ENCODE results near the gene IL23A. TPM values are rescaled to one million over a fixed set of nuclear protein-coding genes. Genes with fewer than 3 reads are reported as not detected.

IL23A gene
- polyA plus RNA-seq, 1 of the 3 experiments (the other 2 are of a cell fraction) = 0.46 TPM

DNA sequence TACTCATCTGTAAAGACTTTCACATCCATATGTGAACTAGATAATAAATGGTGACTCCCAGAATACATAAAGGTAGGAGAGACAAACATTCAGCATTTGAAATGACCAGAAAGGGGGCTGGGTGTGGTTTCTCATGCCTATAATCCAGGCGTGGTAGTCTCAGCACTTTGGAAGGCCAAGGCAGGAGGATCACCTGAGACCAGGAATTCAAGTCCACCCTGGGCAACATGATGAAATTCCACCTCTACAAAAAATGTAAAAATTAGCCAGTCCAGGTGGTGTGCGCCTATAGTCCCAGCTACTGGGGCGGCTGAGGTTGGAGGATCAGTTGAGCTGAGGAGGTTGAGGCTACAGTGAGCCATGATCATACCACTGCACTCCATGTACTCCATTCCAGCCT, 34.4 kb upstream of the IL23A start:
- DNase-seq = no peak
- CTCF ChIA-PET = interaction anchor here (0.8 kb wide), 1 partner anchor 160 kb away, joined by 3 read pairs; no protein-coding TSS in a partner anchor
- H4K20me1 ChIP-seq (ENCODE audit: insufficient read depth) = no peaks in the 10 kb centered on the region
- no peak overlapping the region for H2AFZ ChIP-seq (ENCODE audit: low read depth)
- POLR2A ChIA-PET = no interaction called here
- peaks cover 32% of the 10 kb centered on the region for H3F3A ChIP-seq (replicated peaks; ENCODE audit: insufficient read depth)
- H3K4me2 ChIP-seq = no peak overlapping the region
- no peaks in the 10 kb centered on the region for H3K27me3 ChIP-seq (ENCODE audit: insufficient read depth)
- H3K79me2 ChIP-seq (ENCODE audit: insufficient read depth) = peaks cover 25% of the 10 kb centered on the region
- H3K27ac ChIP-seq (ENCODE audit: low read depth in 2 of 2, low read length in 1 of 2) = no peak overlapping the region
- WGBS (ENCODE audit: low lambda C conversion rate) = 94% methylated on average over 2 of the region's 3 CpGs
- no peak overlapping the region for H3K9ac ChIP-seq
- peaks cover 7% of the 10 kb centered on the region in 2 experiments; a peak in 2 of 4 replicates for H3K4me1 ChIP-seq (ENCODE audit: control insufficient read depth in 1 of 2, insufficient read depth in 2 of 2, low read depth in 1 of 2, low read length in 1 of 2)
- H3K9me3 ChIP-seq = no peaks in the 10 kb centered on the region
- peaks cover 6 to 29% of the 10 kb centered on the region in 2 experiments for H3K36me3 ChIP-seq (replicated peaks in 1 of 2; ENCODE audit: control insufficient read depth in 1 of 2, insufficient read depth in 2 of 2, low read length in 1 of 2)
- no peaks in the 10 kb centered on the region for H3K9me2 ChIP-seq
- TF ChIP-seq FOXM1 (IDR thresholded peaks at IDR 0.05; ENCODE audit: low read depth) = no peak
- TF ChIP-seq GABPA (IDR thresholded peaks at IDR 0.05; ENCODE audit: low read depth) = no peak
- TF ChIP-seq SMC3 (IDR thresholded peaks at IDR 0.05; ENCODE audit: low read depth, low read length) = no peak
- TF ChIP-seq MXI1 (IDR thresholded peaks at IDR 0.05; ENCODE audit: low read depth, low read length) = no peak
- TF ChIP-seq JUND (IDR thresholded peaks at IDR 0.05) = no peak
- no peak for TF ChIP-seq TEAD4 (IDR thresholded peaks at IDR 0.05; ENCODE audit: borderline replicate concordance, insufficient read depth)
- no peak for TF ChIP-seq NFIC (IDR thresholded peaks at IDR 0.05; ENCODE audit: borderline replicate concordance)
- TF ChIP-seq FOSL2 (IDR thresholded peaks at IDR 0.05; ENCODE audit: borderline replicate concordance, low read depth) = no peak
- TF ChIP-seq, protein P1, sequence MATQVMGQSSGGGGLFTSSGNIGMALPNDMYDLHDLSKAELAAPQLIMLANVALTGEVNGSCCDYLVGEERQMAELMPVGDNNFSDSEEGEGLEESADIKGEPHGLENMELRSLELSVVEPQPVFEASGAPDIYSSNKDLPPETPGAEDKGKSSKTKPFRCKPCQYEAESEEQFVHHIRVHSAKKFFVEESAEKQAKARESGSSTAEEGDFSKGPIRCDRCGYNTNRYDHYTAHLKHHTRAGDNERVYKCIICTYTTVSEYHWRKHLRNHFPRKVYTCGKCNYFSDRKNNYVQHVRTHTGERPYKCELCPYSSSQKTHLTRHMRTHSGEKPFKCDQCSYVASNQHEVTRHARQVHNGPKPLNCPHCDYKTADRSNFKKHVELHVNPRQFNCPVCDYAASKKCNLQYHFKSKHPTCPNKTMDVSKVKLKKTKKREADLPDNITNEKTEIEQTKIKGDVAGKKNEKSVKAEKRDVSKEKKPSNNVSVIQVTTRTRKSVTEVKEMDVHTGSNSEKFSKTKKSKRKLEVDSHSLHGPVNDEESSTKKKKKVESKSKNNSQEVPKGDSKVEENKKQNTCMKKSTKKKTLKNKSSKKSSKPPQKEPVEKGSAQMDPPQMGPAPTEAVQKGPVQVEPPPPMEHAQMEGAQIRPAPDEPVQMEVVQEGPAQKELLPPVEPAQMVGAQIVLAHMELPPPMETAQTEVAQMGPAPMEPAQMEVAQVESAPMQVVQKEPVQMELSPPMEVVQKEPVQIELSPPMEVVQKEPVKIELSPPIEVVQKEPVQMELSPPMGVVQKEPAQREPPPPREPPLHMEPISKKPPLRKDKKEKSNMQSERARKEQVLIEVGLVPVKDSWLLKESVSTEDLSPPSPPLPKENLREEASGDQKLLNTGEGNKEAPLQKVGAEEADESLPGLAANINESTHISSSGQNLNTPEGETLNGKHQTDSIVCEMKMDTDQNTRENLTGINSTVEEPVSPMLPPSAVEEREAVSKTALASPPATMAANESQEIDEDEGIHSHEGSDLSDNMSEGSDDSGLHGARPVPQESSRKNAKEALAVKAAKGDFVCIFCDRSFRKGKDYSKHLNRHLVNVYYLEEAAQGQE (IDR thresholded peaks at IDR 0.05; ENCODE audit: low read depth, low read length) = no peak
- no peak for TF ChIP-seq YY1 (IDR thresholded peaks at IDR 0.05; ENCODE audit: low read depth)
- no peak for TF ChIP-seq RFX5 (IDR thresholded peaks at IDR 0.05; ENCODE audit: low read length)
- TF ChIP-seq, protein P2, sequence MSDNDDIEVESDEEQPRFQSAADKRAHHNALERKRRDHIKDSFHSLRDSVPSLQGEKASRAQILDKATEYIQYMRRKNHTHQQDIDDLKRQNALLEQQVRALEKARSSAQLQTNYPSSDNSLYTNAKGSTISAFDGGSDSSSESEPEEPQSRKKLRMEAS (IDR thresholded peaks at IDR 0.05; ENCODE audit: low read depth) = no peak
- no peak for TF ChIP-seq SIN3A (IDR thresholded peaks at IDR 0.05; ENCODE audit: borderline replicate concordance, low read depth, low read length)
- TF ChIP-seq, protein P3, sequence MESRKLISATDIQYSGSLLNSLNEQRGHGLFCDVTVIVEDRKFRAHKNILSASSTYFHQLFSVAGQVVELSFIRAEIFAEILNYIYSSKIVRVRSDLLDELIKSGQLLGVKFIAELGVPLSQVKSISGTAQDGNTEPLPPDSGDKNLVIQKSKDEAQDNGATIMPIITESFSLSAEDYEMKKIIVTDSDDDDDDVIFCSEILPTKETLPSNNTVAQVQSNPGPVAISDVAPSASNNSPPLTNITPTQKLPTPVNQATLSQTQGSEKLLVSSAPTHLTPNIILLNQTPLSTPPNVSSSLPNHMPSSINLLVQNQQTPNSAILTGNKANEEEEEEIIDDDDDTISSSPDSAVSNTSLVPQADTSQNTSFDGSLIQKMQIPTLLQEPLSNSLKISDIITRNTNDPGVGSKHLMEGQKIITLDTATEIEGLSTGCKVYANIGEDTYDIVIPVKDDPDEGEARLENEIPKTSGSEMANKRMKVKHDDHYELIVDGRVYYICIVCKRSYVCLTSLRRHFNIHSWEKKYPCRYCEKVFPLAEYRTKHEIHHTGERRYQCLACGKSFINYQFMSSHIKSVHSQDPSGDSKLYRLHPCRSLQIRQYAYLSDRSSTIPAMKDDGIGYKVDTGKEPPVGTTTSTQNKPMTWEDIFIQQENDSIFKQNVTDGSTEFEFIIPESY (IDR thresholded peaks at IDR 0.05; ENCODE audit: borderline replicate concordance, low read depth) = no peak
- H3K4me3 ChIP-seq (ENCODE audit: low read depth in 2 of 2, low read length in 1 of 2) = no peak overlapping the region

Data from SK-N-SH (cell line).